ENCODE measurements around the gene PHRF1.

Gene PHRF1

DNA sequence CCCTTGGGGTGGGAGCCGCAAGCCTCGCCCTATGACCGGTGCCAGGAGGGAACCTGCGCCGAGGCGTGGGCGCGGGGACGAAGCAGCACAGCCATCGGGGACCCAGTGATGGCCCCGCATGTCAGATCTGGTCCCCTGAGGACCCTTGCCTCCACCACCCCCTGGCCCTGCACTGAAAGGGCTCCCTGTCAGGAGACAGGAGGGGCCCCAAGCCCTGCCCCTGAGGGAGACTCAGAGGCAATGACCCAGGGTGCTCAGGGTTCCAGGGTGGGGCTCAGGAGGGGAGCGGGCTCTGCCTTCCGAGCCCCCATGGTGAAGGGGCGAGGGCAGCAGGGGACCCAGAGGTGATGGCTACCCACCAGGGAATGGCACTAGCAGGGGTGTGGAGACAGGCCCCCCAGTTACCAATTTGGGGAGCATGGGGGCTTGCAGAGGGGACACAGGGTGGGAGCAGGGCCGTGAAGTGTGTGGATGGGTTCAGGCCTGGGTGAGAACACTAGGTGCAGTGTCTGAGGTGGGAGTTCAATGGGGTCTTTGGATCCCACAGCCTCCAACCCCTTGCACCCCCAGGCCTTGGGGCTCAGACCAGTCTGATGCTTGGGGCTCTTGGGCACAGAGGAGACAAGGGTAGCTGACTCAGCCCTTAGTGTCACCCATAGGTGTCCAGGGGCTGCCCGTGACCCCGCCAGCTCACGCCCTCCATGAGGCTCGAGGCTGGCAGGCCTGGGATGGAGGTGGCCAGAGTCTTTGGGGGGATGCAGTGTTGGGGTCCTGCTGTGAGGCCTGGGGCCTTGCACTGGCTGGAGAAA is 38.4 kb upstream of the PHRF1 start:
- no peak for DNase-seq

DNA sequence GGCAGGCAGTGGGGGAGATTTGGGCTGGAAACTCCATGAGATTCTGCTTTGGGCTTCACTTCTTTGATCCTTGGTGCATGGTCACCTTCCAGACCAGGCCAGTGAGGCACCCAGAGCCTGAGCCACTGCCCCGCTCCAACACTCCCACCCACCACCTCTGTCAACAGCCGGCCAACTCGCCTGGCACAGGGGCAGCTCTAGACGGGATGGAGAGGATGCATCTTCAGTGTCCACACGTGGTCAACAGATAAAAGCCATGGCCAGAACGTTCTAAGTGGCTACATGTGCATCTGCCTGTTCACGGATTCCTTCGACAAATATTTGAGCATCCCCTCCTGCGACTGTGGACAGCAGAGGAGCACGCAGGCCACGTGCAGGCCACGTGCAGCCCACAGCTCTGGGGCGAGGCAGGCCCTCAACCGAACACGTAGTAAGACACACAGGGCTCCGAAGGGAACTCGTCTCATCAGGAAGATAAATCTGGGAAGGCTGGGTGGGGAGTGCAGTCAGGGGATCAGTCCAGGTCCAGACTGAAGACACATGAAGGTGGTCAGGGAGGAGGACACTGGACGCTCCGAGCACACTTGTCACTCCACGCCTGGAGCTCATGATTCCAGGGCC is 37.7 kb upstream of the PHRF1 start:
- no peak for DNase-seq

DNA sequence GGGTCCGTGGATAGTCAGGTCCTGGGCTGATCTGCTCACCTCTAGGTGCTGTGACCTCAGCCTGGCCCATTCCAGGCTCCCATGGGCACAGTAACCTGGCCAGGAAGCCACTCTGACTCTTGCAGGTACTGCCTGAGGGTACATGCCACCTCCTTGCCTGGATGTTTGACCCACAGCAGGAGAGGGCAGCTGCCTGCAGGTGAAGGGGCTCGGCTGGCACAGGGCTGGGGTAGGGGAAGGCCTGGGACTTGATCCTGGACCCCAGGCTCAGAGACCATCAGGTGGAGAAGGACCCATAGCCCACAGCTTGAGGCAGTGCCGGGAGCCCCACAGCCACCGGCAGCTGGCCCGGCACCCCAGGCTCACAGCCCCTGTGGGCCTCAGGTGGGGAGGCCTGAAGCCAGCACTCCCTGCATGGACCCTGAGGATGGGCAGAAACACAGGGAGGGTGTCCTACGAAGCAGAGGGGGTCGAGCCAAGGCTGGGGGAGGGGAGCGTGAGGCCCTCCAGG is 36.2 kb upstream of the PHRF1 start:
- DNase-seq, result no peak

DNA sequence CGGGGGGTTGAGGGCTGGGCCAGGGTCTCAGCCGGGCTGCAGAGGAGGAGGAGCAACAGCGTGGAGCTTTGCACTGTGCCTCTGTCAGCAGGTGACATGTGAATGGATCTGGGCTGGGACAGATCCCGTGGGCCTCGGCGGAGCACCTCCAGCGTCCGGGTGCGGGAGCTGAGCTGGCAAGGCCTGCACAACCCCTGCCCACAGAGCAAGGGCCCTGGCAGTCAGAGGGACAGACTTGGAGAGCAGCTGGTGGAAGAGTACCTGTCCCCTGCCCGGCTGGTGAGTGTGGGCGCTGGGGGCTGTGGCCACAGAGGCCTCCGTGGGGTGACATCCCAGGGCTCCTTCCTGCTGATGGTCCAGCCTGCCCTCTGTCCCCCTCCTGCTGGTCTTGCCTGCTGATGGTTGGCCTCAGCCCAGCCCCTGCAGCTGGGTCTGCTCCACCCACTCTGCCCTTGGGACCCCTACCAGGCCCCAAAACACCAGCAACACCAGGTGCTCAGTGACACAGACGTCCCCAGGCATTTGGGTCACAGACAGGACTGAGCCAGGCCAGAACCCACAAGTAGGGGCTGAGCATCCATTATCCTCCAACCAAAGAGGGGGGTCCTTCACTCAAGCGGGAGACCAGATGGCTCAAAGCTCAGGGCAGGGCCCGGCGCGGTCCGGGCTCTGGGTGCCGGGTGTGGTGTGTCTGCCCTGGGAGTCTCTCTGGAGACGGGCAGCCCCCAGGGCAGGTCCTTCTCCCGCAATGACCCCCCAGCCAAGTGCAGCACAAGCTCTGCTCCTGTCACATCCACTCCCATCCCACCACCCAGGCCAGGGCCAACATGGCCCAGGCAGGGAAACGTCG is 35.5 kb upstream of the PHRF1 start:
- no peak for DNase-seq

DNA sequence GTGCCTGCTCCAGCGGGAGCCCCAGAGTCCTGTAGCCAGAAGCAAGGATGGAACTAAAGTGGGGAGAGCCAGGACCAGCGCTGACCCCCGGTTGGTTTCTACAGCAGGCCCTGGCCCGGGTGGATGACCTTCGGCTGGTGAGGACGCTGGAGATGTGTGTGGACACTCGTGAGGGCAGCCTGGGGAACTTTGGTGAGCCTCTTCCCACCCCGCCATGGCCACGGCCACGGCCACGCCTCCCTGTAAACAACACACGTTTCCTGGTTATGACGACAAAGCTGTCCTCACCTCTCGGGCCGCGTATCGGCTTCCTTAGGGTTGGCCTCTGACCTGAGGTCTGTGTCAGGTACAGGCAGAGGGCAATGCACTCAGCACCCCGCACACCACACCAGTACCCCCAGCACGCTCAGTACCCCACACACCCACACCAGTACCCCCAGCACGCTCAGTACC is 34.8 kb upstream of the PHRF1 start:
- no peak for DNase-seq

DNA sequence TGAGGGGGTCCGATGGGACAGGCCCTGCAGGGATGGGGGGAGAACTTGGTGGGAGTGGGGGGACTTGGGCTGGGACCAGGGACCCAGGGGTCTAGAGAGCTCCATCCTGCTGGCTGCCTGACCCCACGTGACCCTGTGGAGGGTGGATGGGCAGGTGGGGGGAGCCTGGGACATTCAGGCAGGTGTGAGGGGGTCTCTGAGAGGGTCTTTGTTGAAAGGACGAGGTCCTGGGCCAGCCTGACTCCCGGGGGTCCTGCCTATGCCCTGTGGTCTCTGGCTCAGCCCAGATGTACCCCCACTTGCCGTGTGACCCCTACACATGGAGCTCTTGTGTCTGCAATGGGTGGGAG is 31.5 kb upstream of the PHRF1 start:
- DNase-seq, result no peak

DNA sequence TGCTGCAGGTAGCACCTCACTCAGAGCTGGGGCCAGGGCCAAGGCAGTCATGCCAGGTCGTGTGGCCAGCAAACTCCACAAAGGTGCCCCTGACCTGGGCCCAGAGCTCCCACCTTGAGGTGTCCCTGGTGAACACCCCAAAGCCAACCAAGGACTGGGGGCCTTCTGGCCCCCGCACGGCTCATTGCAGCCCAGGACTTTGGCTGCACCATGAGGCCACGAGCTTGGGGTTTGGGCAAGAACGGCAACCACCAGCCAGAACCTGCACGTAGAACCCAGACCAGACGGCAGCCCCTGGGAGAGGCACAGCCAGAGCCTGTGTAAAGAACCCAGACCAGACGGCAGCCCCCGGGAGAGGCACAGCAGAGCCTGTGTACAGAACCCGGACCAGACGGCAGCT is 31.1 kb upstream of the PHRF1 start:
- DNase-seq, result no peak

DNA sequence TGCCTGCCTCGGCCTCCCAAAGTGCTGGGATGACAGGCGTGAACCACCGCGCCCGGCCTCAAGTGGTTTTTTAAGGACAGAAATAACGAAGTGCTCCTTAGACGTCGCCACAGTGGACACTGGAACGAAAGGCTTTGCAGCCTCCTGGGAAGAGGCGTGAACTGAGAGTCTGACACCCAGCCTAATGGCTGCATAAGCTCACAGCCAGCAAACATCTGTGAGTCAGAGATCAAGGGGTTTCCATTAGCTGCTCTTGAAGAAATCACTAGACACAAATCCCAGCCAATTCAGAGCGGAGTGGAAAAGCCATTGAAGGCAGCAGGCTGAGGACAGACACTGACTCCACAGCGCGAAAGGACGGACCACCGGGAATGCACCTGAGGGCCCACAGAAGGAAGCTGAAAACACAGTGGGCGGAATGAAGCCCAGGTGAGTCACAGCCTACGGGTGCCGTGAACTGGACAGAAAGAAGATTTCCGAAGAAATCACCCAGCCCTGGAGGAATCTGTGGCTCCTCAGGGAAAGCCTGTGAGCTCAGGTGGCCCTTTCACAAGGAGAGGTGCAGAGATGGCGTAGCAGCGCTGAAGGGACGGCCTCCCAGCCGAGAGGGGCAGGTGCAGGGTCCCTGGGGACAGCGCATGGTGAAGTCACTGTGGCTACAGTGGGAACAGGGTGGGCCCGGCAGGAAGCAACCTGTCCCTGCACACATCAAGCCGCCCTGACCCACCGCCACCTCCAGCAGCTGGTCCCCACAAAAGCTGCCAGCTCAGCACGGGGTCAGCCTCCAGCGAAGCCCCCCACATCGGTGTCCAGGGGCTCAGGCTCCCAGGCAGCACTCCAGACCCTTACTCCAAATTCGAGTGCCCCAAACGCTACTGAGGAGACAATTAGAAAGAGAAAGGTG is 27.3 kb upstream of the PHRF1 start:
- DNase-seq, result peak in 1 of 2 experiments; percentile 50

DNA sequence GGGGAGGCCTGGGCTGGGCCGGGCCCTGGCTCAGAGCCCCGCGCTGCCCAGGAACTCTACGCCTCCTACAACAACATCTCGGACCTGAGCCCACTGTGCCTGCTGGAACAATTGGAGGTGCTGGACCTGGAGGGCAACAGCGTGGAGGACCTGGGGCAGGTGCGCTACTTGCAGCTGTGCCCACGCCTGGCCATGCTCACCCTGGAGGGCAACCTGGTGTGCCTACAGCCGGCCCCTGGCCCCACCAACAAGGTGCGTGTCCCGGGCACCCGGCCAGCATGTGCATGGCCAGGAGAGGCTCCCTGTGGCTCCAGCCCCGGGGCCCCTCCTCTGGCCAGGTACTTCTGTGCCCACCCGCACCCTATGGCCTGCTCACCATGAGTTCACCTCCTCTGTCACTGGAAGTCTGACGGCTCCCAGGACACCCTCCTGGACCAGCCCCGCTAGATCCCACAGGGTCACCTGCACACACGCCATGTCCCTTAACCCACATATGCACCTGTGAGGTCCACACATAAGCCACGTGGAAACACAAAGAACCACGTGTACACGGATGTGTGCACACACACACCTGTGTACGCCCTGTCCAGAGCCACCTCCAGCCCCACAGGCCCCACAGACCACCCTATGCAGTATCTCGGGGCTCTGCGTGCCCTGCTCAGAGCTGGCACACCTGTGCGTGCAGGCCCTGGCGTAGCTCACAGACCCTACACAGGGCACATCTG is 26.1 kb upstream of the PHRF1 start:
- no peak for DNase-seq

DNA sequence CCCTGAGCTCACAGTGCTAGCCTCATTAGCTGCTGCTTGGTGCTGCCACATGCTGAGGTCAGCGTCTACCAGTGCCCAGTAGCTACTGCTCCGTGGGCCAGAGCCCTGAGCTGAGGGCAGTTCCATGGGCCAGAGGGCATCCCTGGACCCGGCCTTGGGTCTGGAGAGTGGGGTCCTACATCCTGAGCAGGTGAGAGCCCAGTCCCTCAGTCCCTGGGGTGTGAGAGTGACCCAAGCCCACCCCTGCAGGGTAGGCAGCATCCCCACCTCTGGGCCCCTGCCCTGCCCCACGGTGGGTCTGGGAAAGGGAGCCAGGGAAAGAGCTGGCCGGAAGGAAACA is 25.6 kb upstream of the PHRF1 start:
- DNase-seq, result no peak

DNA sequence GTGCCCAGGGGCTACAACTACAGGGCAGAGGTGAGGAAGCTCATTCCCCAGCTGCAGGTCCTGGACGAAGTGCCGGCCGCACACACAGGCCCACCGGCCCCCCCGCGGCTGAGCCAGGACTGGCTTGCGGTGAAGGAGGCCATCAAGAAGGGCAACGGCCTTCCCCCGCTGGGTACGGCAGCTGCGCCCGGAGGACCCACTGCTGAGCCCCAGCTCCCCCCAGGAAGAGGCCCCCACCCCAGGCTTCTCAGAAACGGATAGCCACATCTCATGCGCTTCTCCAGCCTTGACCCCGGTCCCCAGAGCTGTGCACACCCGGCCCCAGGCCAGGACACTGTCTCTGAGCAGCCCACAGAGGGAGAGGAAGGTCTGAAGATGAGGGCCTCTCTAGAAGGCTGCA is 25.1 kb upstream of the PHRF1 start:
- DNase-seq, result no peak

DNA sequence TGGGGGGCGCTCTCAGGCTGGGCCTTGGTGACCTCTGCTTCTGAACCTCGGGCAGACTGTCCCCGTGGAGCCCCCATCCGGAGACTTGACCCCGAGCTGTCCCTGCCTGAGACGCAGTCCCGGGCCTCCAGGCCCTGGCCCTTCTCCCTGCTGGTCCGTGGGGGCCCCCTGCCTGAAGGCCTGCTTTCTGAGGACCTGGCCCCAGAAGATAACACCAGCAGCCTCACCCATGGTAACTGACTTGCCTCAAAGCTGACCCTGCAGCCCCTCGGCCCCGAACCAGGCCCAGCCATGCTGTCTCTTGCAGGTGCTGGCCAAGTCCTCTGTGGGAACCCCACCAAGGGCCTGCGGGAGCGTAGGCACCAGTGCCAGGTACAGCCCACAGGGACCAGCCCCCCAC is 24.7 kb upstream of the PHRF1 start:
- DNase-seq, result no peak

DNA sequence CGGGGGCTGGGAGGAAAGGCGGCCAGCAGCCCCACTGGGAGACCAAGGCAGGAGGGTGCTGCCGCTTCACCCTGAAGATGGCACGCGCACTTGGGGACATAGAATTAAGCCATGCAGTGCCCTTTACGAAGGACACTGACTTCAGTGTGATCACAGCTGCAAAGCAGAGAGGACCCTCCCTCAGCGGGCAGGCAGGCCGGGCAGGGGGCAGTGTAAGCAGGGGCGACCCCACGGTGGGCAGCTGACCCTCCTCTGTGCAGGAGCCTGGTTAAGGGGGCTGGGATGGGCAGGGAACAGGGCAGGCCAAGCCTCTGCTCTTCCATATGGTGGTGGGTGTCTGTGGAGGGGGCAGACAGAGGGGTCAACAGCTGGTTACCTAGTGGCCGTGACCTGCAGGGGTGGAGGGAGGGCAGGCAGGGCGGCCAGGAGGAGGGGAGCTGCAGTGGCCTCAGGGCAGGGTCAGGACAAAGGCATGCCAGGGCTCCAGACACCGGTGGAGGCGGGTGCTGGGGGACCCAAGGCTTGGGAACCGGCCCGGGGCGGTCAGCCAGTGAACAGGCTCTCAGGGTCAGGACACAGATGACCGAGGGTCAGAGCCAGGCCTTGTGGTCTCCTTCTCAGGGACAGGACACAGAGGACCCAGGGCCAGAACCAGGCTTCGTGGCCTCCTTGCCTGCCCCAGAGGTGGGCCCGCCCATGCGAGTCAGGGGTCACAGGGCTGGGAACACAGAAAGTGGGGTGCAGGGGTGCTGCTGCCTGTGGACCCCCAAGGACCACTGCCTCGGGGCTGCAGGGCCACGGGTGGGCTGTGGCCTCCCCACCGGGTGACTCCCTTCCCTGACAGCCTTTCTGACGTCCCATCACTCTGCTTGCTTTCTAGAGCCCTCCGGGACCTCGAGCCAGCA is 22.9 kb upstream of the PHRF1 start:
- DNase-seq, result no peak

DNA sequence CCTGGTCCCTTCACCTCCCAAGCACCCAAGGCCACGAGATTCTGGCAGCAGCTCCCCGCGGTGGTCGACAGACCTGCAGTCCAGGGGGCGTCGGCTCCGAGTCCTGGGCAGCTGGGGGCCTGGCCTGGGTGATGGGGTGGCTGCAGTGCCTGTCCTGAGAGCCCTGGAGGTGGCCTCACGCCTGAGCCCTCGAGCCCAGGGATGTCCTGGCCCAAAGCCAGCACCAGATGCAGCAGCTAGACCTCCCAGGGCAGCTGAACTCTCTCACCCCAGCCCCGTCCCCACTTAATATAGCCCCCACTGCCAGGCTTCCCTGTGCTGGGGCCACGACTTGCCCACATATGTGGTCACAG is 22.3 kb upstream of the PHRF1 start:
- no peak for DNase-seq

DNA sequence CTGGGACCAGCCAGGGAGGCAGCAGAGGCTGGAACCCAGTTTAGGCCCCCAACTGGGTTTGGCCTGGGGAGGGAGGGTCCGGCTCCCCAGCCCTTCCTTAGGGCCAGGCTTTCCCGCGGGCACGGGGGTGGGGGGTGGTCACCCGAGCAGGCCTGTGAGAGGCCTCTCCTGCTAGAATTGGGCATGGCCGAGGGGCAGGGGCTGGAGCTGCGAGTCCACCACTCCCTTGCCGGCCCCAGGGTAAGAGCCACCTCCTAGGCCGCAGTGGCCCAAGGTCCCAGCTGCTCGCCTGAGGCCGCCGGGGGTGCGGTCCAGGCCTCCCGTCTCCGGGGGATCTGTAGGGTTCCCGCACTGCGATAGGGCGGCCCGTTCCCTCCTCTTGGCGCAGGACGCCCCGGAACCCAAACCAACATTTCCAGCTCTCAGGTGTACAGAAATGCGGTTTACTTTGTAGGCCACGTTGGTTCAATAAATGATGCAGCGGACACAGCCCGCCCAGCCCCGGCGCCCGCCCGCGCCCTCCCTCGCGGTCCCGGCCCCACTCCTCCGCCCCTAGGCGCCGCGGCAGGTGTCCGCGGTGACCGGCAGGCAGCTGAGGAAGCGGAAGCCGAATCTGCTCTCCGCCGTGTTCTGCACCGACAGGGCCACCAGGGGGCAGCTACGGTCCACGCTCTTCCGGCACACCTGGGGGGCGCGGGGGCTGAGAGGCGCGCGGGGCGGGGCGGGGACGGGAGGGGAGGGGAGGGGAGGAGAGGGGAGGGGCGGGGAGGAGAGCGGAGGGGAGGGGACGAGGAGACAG is 21.6 kb upstream of the PHRF1 start:
- peak; percentile 77 to 97 for DNase-seq

DNA sequence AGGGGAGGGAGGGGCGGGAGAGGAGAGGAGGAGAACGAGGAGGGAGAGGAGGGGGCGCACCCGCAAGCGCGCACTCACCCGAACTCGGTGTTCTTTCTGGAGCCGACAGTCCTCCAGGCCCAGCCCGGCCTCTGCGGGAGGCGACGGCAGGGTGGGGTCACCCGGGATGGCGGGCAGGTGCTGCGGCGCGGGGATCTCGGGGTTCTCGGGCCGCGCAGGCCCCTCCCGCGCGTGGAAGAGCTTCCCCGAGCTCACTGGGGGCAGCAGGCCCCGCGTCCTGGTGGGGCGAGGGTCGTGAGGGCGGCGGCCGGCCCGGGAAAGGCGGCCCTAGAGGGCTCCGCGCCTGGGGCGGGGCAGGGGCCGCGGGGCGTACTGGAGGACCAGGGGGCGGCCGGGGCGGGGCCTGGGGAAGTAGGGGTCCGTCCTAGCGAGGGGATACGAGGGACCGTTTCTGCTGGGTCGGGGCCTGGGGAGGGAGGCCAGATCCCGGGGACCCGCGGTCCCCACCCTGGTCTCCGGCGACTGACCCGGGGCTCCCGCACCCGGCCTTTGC is 21.0 kb upstream of the PHRF1 start:
- DNase-seq, result peak in 1 of 2 experiments; percentile 60

DNA sequence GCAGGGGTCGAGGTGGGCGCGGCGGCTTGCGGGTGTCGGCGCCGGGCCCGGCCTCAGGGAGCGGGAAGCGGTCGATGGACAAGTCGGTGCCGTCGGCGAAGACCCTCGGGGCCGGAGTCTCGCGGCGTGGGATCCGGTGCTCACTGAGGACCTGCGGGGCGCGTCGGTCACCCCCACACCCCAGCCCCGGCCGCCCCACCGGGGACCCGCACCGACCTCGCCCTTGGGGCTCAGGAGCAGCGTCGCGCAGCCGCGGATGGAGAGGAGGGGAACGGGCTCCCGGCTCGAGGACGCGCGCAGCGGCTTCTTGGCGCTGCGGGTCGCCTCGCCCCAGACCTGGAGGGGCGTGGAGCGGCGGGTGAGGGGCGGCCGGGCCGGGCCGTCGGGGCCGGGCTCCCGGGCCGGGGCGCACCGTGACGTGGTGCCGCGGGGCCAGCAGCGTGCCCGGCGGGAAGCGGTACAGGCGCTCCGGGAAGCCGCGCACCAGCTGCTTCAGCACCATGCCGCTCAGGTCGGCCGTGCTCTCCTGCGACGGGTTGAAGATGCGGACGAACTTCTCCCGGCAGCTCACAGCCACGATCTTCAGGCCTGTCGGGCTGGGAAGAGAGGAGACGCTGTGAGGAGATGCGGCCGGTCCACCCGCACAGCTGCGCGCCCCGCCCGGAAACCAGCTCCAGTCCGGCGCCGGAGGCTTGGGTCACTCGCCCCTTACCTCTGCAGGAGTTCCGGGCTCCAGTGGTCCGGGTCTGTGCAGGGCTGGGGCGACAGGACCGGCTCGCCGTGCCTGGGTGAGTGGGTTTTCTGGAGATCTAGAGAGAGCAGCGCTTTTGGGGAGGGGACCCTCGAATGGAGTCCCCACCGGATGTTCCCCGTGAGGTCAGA is 20.2 kb upstream of the PHRF1 start:
- peak in 1 of 2 experiments; percentile 73 for DNase-seq

DNA sequence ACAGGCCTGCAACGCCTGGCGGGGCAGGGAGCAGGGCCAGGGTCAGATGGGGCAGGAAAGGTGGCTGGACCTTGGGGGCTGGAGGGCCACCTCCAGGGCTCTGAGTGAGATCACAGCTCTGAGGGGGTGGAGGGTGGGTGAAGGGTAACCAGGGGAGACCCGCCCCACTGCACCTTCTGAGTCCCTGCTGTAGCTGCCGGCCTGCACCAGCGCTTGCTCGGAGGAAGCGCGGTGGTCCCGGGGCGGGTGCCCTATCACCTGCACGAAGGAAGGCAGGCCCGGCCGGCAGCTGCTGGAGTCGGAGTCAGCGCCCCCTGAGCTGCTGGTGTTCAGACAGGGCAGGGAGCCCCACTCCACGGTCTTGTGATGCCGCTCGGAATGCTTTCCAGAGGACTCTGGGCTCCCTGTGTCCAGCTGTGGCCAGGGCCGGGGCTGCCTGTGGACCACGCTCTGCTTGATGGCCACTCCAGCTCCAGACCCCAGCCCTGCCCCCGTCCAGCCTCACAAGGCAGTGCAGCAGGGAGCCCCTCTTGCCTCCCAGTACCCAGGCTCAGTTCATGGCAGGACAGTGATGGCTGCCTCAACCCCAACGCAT is 19.5 kb upstream of the PHRF1 start:
- no peak for DNase-seq
